Measurements from ENCODE around the gene CHRNE. TPM values are rescaled to one million over a fixed set of nuclear protein-coding genes. Genes with fewer than 3 reads are reported as not detected.

The CHRNE gene
- polyA plus RNA-seq, 2 of the 4 experiments (the other 2 are of a cell fraction) = 0.10 to 0.13 TPM

GRCh38 chr17:4948166-4948930 is 45.5 kb upstream of the CHRNE start, which contains the start of gene PFN1 (continued):
- no peak for TF ChIP-seq CHD4 (IDR thresholded peaks at IDR 0.05; ENCODE audit: borderline replicate concordance)
- TF ChIP-seq KDM1A (IDR thresholded peaks at IDR 0.05; ENCODE audit: low read depth) = peak; percentile 45; the same call in 1 of the 2 replicates
- TF ChIP-seq TP53 (CRISPR knock-in tag; IDR thresholded peaks at IDR 0.05) = no peak
- TF ChIP-seq, protein P1, sequence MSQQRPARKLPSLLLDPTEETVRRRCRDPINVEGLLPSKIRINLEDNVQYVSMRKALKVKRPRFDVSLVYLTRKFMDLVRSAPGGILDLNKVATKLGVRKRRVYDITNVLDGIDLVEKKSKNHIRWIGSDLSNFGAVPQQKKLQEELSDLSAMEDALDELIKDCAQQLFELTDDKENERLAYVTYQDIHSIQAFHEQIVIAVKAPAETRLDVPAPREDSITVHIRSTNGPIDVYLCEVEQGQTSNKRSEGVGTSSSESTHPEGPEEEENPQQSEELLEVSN (IDR thresholded peaks at IDR 0.05; ENCODE audit: borderline replicate concordance, low read depth) = peak; percentile 25; the same call in 1 of the 2 replicates
- TF ChIP-seq CEBPB (IDR thresholded peaks at IDR 0.05) = peak; percentile 95 to 99
- peak; percentile 81; the same call in 1 of the 2 replicates for TF ChIP-seq MAZ (IDR thresholded peaks at IDR 0.05; ENCODE audit: borderline replicate concordance, low read depth, low read length)
- no peak for TF ChIP-seq NPAS2 (CRISPR knock-in tag; IDR thresholded peaks at IDR 0.05; ENCODE audit: borderline replicate concordance)
- no peak; the same call in 1 of the 2 replicates for TF ChIP-seq TFCP2L1 (CRISPR knock-in tag; IDR thresholded peaks at IDR 0.05)
- no peak for TF ChIP-seq EHMT2 (IDR thresholded peaks at IDR 0.05; ENCODE audit: low read depth)
- TF ChIP-seq, protein P2, sequence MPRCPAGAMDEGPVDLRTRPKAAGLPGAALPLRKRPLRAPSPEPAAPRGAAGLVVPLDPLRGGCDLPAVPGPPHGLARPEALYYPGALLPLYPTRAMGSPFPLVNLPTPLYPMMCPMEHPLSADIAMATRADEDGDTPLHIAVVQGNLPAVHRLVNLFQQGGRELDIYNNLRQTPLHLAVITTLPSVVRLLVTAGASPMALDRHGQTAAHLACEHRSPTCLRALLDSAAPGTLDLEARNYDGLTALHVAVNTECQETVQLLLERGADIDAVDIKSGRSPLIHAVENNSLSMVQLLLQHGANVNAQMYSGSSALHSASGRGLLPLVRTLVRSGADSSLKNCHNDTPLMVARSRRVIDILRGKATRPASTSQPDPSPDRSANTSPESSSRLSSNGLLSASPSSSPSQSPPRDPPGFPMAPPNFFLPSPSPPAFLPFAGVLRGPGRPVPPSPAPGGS (IDR thresholded peaks at IDR 0.05) = peak; percentile 94
- no peak for TF ChIP-seq SMC3 (IDR thresholded peaks at IDR 0.05)
- TF ChIP-seq USF2 (IDR thresholded peaks at IDR 0.05) = peak; percentile 30; the same call in 1 of the 2 replicates

DNA sequence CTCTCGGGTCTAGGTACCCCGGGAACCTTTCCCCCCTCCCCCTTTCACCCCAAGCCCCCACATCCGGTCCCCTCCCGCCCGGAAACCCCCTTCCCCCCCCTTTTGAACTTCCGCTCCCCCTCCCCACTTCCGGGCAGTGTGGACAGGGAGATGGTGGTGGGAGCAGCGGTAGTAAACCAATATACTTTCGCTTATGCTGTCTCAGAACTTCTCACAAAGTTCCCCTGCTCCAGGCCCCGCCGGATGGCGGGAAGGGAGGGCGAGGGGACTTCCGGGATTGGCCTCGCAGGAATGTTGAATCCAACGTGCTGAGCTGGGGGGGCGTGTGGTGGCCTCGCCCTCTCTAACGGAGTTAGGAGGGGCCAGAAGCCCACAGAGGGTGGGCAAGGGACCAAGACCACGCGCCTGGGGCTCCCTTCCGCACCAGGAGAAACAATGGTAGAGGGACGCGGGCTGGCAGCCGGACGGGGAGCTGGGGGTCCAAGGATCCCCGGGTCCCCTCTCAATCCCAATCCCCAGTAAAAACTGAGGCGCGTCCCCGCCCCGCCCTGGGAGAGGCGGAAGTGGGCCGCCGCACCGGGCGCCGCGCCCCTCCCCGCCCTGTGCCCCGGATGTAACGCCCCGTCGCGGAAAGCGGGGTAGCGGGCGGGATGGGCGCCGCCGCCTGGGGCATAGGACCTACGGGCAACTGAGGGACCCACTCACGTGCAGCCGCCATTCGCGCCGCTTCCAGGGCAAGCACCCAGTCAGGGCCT is 44.7 kb upstream of the CHRNE start:
- FAIRE-seq (no peak), DNase-seq (ENCODE audit: low read depth in 1 of 2, low spot score in 1 of 2) (peak; percentile 64 to 76), ATAC-seq (peak in 1 of 2 experiments; percentile 32; a peak in 3 of 6 replicates)
- Histone ChIP-seq H3K4me3 (peak overlapping the region; percentile 98), H3K4me1 (peaks cover 57% of the 10 kb centered on the region), H3K4me2 (peak overlapping the region; percentile 99), H3K9me3 (no peaks in the 10 kb centered on the region), H3K27ac (peak overlapping the region; percentile 99)
- WGBS (ENCODE audit: missing lambda C conversion rate) = 1% methylated on average over 34 of the region's 56 CpGs
- POLR2A ChIA-PET = interaction anchor here (0.9 to 5.3 kb wide), 5 partner anchors 8 to 158 kb away, joined by 3 to 68 read pairs (median 7); partner anchors contain the start of genes RNF167, SLC25A11 and SPAG7
- CTCF ChIA-PET = interaction anchor here (1.0 to 1.9 kb wide), 4 partner anchors 20 to 49 kb away, joined by 3 to 7 read pairs (median 4); partner anchors contain the start of genes CAMTA2, INCA1 and SPAG7
- TF ChIP-seq CTCF (IDR thresholded peaks at IDR 0.05) = no peak
- peak; percentile 94 for TF ChIP-seq MAX (IDR thresholded peaks at IDR 0.05)
- 0 out of 2 replicates have a peak, but pooled peaks have one; percentile 65 for TF ChIP-seq ATOH8 (CRISPR knock-in tag; IDR thresholded peaks at IDR 0.05; ENCODE audit: low read depth)
- TF ChIP-seq CBX8 (IDR thresholded peaks at IDR 0.05) = no peak
- no peak for TF ChIP-seq REST (IDR thresholded peaks at IDR 0.05)
- no peak for TF ChIP-seq HOXB13 (CRISPR knock-in tag; IDR thresholded peaks at IDR 0.05; ENCODE audit: low read depth)
- TF ChIP-seq EP300 (IDR thresholded peaks at IDR 0.05) = no peak
- no peak for TF ChIP-seq RCOR1 (IDR thresholded peaks at IDR 0.05; ENCODE audit: low read depth, low read length)
- TF ChIP-seq JUN (IDR thresholded peaks at IDR 0.05) = no peak
- TF ChIP-seq HDAC2 (IDR thresholded peaks at IDR 0.05) = no peak
- no peak for TF ChIP-seq NPAS2 (CRISPR knock-in tag; IDR thresholded peaks at IDR 0.05; ENCODE audit: borderline replicate concordance)
- TF ChIP-seq, protein P1 (IDR thresholded peaks at IDR 0.05; ENCODE audit: borderline replicate concordance, low read depth) = peak; percentile 92
